ENCODE measurements around the gene INKA2. TPM values are rescaled to one million over a fixed set of nuclear protein-coding genes. Genes with fewer than 3 reads are reported as not detected.

INKA2 gene
- 0.70 TPM for polyA plus RNA-seq (2013, experiment 1 of 2)
- 0.92 TPM for polyA plus RNA-seq (2013, experiment 2 of 2)

DNA sequence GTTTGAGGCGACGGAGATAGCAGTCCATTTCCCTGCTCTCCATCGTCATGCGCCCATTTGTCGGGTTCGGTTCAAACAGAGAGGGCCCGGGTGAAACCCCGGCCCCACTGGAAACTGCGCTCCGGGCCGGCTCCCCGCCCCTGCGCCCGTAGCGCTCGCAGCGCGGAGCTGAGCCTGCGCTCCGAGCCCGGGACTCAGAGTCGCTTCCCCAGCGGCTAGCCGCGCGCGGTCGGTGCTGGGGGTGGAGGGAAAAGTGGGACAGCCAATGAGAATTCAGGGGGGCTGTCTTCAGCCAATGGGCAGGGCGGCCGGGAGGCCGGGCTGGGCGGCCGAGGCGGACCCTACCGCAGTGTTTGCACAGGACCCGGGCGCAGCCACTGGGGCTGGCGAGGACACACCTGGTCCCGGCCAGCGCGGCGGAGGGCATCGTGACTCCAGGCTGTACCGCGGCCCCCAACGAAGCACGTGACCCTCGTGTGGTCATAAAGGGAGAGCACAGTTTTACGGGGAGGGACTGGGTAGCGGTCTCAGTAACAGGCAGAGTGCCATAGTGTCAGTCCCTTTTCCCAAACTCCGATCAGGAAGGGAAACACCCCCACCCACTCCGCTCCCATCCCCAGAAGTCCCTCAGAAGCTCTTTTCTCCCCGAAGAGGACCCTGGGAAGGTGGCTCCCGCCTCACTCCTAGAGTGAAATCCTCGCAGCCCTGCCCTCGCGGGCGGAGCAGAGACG is at the start of gene INKA2:
Gene INKA2, minus strand, starts transcription at position 202 of the 731 bp plus-strand sequence. Its CDS starts 153 bp downstream, at position 49.
- WGBS (ENCODE audit: extremely low coverage, insufficient coverage, low lambda C conversion rate): no CpG with 5 or more reads among the region's 59 CpGs
- peak; percentile 92 for DNase-seq

DNA sequence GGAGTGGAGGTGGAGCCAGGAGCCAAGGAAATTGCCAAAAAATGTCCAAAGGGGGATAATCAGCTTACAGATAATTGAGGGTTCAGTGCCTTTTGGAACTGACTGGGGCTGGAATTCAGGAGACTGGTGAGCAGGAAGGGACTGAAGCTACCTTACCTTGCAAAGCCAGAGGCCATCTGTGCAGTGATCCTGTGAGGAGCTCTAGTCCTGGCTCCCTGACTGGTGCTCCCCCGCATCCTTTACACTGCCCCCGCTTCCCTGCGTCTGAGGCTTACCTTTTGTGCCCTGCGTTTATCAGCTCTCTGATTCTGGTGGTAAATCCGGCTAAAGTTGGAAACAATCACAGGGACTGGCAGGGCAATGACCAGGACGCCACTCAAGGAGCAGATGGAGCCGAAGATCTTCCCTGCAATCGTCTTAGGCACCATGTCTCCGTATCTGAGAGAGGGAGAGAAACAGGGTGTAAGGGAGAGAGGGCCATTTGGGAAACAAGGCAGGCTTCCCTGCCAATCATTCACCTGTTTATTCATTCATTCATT is 47.5 kb upstream of the INKA2 start:
- Histone ChIP-seq H3K23ac (ENCODE audit: low read length) (no peak overlapping the region), H2BK15ac (replicated peaks; ENCODE audit: low read depth) (no peak overlapping the region), H3K79me2 (ENCODE audit: control insufficient read depth, insufficient read depth, low read length) (no peaks in the 10 kb centered on the region), H3K36me3 (ENCODE audit: control insufficient read depth, insufficient read depth, low read length) (no peaks in the 10 kb centered on the region), H2BK120ac (ENCODE audit: low read depth, low read length) (no peak overlapping the region), H3K27ac (ENCODE audit: low read depth, low read length) (no peak overlapping the region), H3K4me3 (ENCODE audit: low read length) (no peak overlapping the region), H4K8ac (ENCODE audit: low read depth, low read length) (no peak overlapping the region), H2BK5ac (ENCODE audit: low read length) (no peak overlapping the region), H3K56ac (ENCODE audit: low read length) (no peak overlapping the region), H3K27me3 (ENCODE audit: insufficient read depth, low read length, poor library complexity) (no peaks in the 10 kb centered on the region), H3K79me1 (ENCODE audit: low read length) (no peaks in the 10 kb centered on the region), H3K4me2 (ENCODE audit: low read length) (no peak overlapping the region), H3K4ac (ENCODE audit: low read depth, low read length) (no peak overlapping the region), H3K18ac (ENCODE audit: low read length) (no peak overlapping the region), H2AK5ac (ENCODE audit: low read length) (no peak overlapping the region), H3K9ac (ENCODE audit: low read length) (no peak overlapping the region), H3K4me1 (ENCODE audit: control insufficient read depth, low read depth, low read length) (no peaks in the 10 kb centered on the region), H4K5ac (ENCODE audit: low read length) (no peak overlapping the region)
- WGBS (ENCODE audit: extremely low coverage, insufficient coverage, low lambda C conversion rate): no CpG with 5 or more reads among the region's 9 CpGs
- no peak for DNase-seq

More for the DNA sequence above, at the start of gene INKA2:
- Histone ChIP-seq H3K23ac (ENCODE audit: low read length) (no peak within 1 kb of the TSS), H3K4me3 (ENCODE audit: low read length) (peak within 1 kb of the TSS; percentile 45), H2BK120ac (ENCODE audit: low read depth, low read length) (no peak within 1 kb of the TSS), H3K36me3 (ENCODE audit: control insufficient read depth, insufficient read depth, low read length) (no peaks in the 10 kb centered on the region), H3K4ac (ENCODE audit: low read depth, low read length) (no peak within 1 kb of the TSS), H3K56ac (ENCODE audit: low read length) (peak within 1 kb of the TSS; percentile 87), H3K18ac (ENCODE audit: low read length) (peak within 1 kb of the TSS; percentile 55), H2BK15ac (replicated peaks; ENCODE audit: low read depth) (no peak within 1 kb of the TSS), H3K9ac (ENCODE audit: low read length) (peak within 1 kb of the TSS; percentile 69), H3K79me2 (ENCODE audit: control insufficient read depth, insufficient read depth, low read length) (no peaks in the 10 kb centered on the region), H3K27ac (ENCODE audit: low read depth, low read length) (peak within 1 kb of the TSS; percentile 75), H2AK5ac (ENCODE audit: low read length) (no peak within 1 kb of the TSS), H3K4me1 (ENCODE audit: control insufficient read depth, low read depth, low read length) (peaks cover 10% of the 10 kb centered on the region), H2BK5ac (ENCODE audit: low read length) (no peak within 1 kb of the TSS), H3K27me3 (ENCODE audit: insufficient read depth, low read length, poor library complexity) (no peaks in the 10 kb centered on the region), H4K5ac (ENCODE audit: low read length) (no peak within 1 kb of the TSS), H3K79me1 (ENCODE audit: low read length) (peaks cover 2% of the 10 kb centered on the region), H3K4me2 (ENCODE audit: low read length) (peak within 1 kb of the TSS; percentile 94), H4K8ac (ENCODE audit: low read depth, low read length) (no peak within 1 kb of the TSS)

DNA sequence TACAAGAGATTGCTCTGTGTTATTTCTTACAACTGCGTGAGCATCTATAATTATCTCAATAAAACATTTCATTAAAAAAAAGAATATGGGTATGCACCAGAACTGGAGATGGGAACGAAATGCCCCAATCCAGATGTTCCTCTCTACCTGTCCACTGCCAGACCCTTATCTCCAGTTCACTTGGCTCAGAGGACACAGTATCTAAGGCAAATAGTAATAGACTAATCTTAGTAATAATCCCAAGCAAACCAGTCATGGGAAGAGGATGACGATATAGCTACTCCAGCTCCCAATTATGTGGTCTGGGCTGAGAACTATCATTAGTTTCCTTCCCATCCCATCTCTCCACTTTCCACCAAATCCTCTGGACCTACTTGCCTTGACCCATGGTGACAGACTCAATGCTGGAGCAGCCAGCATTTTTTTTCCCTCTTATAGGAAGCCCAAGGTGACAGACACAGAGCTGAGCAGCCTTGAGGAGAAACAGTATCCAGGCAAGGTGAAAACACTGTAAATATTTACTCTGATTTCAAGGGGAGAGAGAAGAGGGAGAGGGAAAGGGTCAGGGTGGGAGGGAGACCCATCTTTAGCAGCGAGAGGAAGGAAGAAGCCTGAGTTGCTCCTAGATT is 45.2 kb upstream of the INKA2 start:
- Histone ChIP-seq H3K18ac (ENCODE audit: low read length) (no peak overlapping the region), H3K4me3 (ENCODE audit: low read length) (no peak overlapping the region), H3K9ac (ENCODE audit: low read length) (no peak overlapping the region), H3K27ac (ENCODE audit: low read depth, low read length) (no peak overlapping the region), H3K79me1 (ENCODE audit: low read length) (no peaks in the 10 kb centered on the region), H2AK5ac (ENCODE audit: low read length) (no peak overlapping the region), H4K8ac (ENCODE audit: low read depth, low read length) (no peak overlapping the region), H3K27me3 (ENCODE audit: insufficient read depth, low read length, poor library complexity) (no peaks in the 10 kb centered on the region), H4K5ac (ENCODE audit: low read length) (no peak overlapping the region), H3K79me2 (ENCODE audit: control insufficient read depth, insufficient read depth, low read length) (no peaks in the 10 kb centered on the region), H3K4me1 (ENCODE audit: control insufficient read depth, low read depth, low read length) (no peaks in the 10 kb centered on the region), H3K56ac (ENCODE audit: low read length) (no peak overlapping the region), H3K4ac (ENCODE audit: low read depth, low read length) (no peak overlapping the region), H3K4me2 (ENCODE audit: low read length) (no peak overlapping the region), H2BK120ac (ENCODE audit: low read depth, low read length) (no peak overlapping the region), H3K36me3 (ENCODE audit: control insufficient read depth, insufficient read depth, low read length) (no peaks in the 10 kb centered on the region), H2BK15ac (replicated peaks; ENCODE audit: low read depth) (no peak overlapping the region), H2BK5ac (ENCODE audit: low read length) (no peak overlapping the region), H3K23ac (ENCODE audit: low read length) (no peak overlapping the region)
- DNase-seq: no peak
- no CpG with 5 or more reads among the region's 4 CpGs for WGBS (ENCODE audit: extremely low coverage, insufficient coverage, low lambda C conversion rate)

DNA sequence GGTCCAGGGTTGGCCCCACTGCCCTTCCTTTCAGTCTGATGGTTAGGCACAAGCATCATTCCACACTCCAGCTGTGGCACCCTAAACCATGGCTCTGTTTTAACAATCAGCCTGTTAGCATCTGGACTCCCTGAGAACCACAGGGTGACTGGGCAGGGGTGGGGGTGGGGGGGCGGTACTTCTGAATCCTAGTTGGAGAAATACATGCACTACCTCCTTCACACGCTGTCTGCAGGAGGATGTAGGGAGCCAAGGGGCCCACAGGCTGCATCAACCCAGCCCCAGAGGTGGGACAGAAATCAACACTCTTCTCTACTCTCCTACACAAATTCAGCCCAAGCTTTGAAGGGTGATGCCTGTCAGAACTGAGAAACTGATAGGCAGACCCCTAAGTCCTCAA is 40.4 kb upstream of the INKA2 start:
- Histone ChIP-seq H3K79me2 (ENCODE audit: control insufficient read depth, insufficient read depth, low read length) (no peaks in the 10 kb centered on the region), H2BK120ac (ENCODE audit: low read depth, low read length) (no peak overlapping the region), H3K27ac (ENCODE audit: low read depth, low read length) (no peak overlapping the region), H3K4me3 (ENCODE audit: low read length) (no peak overlapping the region), H3K9ac (ENCODE audit: low read length) (no peak overlapping the region), H3K79me1 (ENCODE audit: low read length) (no peaks in the 10 kb centered on the region), H3K56ac (ENCODE audit: low read length) (no peak overlapping the region), H2BK5ac (ENCODE audit: low read length) (no peak overlapping the region), H3K4ac (ENCODE audit: low read depth, low read length) (no peak overlapping the region), H3K4me2 (ENCODE audit: low read length) (no peak overlapping the region), H2BK15ac (replicated peaks; ENCODE audit: low read depth) (no peak overlapping the region), H4K8ac (ENCODE audit: low read depth, low read length) (no peak overlapping the region), H4K5ac (ENCODE audit: low read length) (no peak overlapping the region), H3K18ac (ENCODE audit: low read length) (no peak overlapping the region), H2AK5ac (ENCODE audit: low read length) (no peak overlapping the region), H3K36me3 (ENCODE audit: control insufficient read depth, insufficient read depth, low read length) (no peaks in the 10 kb centered on the region), H3K27me3 (ENCODE audit: insufficient read depth, low read length, poor library complexity) (no peaks in the 10 kb centered on the region), H3K4me1 (ENCODE audit: control insufficient read depth, low read depth, low read length) (no peaks in the 10 kb centered on the region), H3K23ac (ENCODE audit: low read length) (no peak overlapping the region)
- WGBS (ENCODE audit: extremely low coverage, insufficient coverage, low lambda C conversion rate): no CpG with 5 or more reads among the region's 2 CpGs
- DNase-seq: no peak

DNA sequence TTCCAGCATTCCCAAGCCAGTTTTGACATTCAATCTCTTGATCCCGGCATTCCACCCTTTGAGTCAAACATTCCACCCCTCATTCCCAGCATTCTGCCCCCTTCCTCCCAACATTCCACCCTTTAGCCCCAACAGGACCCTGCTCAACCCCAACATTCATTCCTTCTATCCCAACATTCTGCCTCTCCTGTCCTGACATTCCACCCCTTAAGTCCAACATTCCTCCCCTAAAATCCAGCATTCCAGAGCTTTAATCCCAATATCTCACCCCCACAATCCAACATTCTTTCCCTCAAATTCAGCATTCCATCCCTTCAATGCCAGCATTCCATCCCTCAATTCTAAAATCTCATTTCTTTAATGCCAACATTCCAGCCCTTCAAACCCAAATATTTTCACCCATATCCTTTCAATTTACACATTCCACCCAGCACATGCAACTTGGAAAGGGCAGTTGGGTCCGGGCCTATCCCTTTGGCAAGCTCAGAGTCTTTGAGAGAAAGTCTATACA is 39.4 kb upstream of the INKA2 start:
- H3K79me1 ChIP-seq (ENCODE audit: low read length): no peaks in the 10 kb centered on the region
- no peak overlapping the region for H3K4me2 ChIP-seq (ENCODE audit: low read length)
- no peak overlapping the region for H3K9ac ChIP-seq (ENCODE audit: low read length)
- no peak overlapping the region for H2BK5ac ChIP-seq (ENCODE audit: low read length)
- H3K27me3 ChIP-seq (ENCODE audit: insufficient read depth, low read length, poor library complexity): no peaks in the 10 kb centered on the region
- no peaks in the 10 kb centered on the region for H3K79me2 ChIP-seq (ENCODE audit: control insufficient read depth, insufficient read depth, low read length)
- H3K4ac ChIP-seq (ENCODE audit: low read depth, low read length): no peak overlapping the region
- WGBS (ENCODE audit: extremely low coverage, insufficient coverage, low lambda C conversion rate): no CpG with 5 or more reads among the region's 2 CpGs
- H3K36me3 ChIP-seq (ENCODE audit: control insufficient read depth, insufficient read depth, low read length): no peaks in the 10 kb centered on the region
- H3K4me1 ChIP-seq (ENCODE audit: control insufficient read depth, low read depth, low read length): no peaks in the 10 kb centered on the region
- no peak overlapping the region for H3K4me3 ChIP-seq (ENCODE audit: low read length)
- H4K5ac ChIP-seq (ENCODE audit: low read length): no peak overlapping the region
- H2AK5ac ChIP-seq (ENCODE audit: low read length): no peak overlapping the region
- H2BK120ac ChIP-seq (ENCODE audit: low read depth, low read length): no peak overlapping the region
- no peak overlapping the region for H2BK15ac ChIP-seq (replicated peaks; ENCODE audit: low read depth)
- H3K56ac ChIP-seq (ENCODE audit: low read length): no peak overlapping the region
- H3K18ac ChIP-seq (ENCODE audit: low read length): no peak overlapping the region
- H3K27ac ChIP-seq (ENCODE audit: low read depth, low read length): no peak overlapping the region
- DNase-seq: peak; percentile 89
- no peak overlapping the region for H4K8ac ChIP-seq (ENCODE audit: low read depth, low read length)
- no peak overlapping the region for H3K23ac ChIP-seq (ENCODE audit: low read length)
